GM12864 (cell line): ENCODE results near the gene SPDYE16.
"Not testable (repeated sequence)": the region's sequence is repeated elsewhere in the genome, so short reads cannot be mapped to it uniquely, and the experiment has no call there.

Experiments used
- DNase-seq: peaks from one replicate; pipeline ENCODE4 v3.0.0-alpha.2; 2011; ENCODE audit warnings: low read depth
- H3K4me3 ChIP-seq: 2 replicates; pipeline ENCODE4 v1.5.1; 2011; ENCODE audit warnings: mild to moderate bottlenecking, low read depth, low read length, control low read depth
- TF ChIP-seq, protein P1 (sequence below): IDR thresholded peaks from 2 replicates; pipeline ENCODE4 v1.5.1; 2011; ENCODE audit warnings: low read depth, mild to moderate bottlenecking, moderate library complexity, low read length, control low read depth, inconsistent platforms; ENCODE audit errors: missing control alignments

Gene SPDYE16

GRCh38 chr7:76512941-76513816 is 29.9 kb downstream of the SPDYE16 start:
- H3K4me3 ChIP-seq = no peak overlapping the region
- TF ChIP-seq, protein P1, sequence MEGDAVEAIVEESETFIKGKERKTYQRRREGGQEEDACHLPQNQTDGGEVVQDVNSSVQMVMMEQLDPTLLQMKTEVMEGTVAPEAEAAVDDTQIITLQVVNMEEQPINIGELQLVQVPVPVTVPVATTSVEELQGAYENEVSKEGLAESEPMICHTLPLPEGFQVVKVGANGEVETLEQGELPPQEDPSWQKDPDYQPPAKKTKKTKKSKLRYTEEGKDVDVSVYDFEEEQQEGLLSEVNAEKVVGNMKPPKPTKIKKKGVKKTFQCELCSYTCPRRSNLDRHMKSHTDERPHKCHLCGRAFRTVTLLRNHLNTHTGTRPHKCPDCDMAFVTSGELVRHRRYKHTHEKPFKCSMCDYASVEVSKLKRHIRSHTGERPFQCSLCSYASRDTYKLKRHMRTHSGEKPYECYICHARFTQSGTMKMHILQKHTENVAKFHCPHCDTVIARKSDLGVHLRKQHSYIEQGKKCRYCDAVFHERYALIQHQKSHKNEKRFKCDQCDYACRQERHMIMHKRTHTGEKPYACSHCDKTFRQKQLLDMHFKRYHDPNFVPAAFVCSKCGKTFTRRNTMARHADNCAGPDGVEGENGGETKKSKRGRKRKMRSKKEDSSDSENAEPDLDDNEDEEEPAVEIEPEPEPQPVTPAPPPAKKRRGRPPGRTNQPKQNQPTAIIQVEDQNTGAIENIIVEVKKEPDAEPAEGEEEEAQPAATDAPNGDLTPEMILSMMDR = peak; percentile 39
- DNase-seq = no peak

- not testable (repeated sequence) for H3K4me3 ChIP-seq
Measured at GRCh38 chr7:76511911-76512885, 30.9 kb downstream of the SPDYE16 start.

DNA sequence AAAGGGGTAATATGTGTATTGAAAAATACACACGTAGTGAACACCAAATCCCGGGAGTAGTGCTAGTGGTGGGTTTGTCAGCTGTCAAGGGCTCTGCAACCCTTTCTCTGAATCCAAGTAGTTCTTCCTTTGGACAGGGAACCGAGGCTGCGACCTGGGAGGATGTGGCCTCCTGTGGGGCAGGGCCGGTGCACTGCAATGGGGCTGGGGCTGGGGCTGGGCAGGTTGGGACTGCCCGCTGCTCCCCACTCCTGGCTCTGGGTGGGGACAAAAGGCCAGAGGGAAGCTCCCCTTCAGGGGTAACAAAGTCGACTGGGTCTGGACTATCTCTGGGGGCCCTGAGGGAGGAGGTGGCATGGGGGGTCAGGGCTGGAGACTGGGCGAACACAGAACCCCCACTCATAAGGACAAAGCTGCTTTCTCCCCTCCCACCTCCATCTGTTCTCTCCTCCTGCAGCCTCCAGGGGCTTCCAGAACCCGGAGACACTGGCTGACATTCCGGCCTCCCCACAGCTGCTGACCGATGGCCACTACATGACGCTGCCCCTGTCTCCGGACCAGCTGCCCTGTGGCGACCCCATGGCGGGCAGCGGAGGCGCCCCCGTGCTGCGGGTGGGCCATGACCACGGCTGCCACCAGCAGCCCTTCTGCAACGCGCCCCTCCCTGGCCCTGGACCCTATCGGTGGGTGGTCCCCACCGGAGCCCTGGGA is 31.7 kb downstream of the SPDYE16 start:
- H3K4me3 ChIP-seq, DNase-seq: not testable (repeated sequence)

More at GRCh38 chr7:76511911-76512885, 30.9 kb downstream of the SPDYE16 start:
- not testable (repeated sequence) for DNase-seq

- no peak within 1 kb of the TSS for H3K4me3 ChIP-seq
- no peak for DNase-seq
- TF ChIP-seq, protein P1 = no peak
Measured at GRCh38 chr7:76509931-76510877, 32.9 kb downstream of the SPDYE16 start, which contains the start of gene UPK3B. TSS of gene UPK3B (plus strand) at chr7:76510552. CDS start at chr7:76510653, 101 bp downstream.

DNA sequence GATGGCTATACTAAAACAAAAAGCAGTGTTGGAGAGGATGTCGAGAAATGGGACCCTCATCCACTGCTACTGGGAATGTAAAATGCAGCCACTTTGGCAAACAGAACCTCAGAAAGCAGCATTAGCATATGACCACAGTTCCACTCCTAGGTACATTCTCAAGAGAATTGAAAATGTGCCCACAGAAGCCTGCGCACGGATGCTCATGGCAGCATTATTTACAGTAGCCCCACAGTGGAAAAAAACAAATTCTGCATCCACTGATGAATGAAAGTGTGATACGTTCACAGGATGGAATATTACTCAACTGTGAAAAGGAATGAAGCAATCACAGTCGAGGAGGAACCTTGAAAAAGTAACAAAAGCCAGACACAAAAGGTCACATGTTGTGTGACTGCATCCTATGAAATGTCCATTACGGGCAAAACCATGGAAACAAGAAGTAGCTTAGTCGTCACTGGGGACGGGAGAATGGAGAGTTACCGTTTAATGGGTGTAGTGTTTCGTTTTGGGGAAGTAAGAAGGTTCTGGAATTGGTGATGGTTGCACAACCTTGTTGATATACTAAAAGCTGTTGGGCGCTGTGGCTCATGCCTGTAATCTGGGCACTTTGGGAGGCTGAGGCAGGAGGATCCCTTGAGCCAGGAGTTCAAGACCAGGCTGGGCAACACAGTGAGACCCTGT is 35.2 kb downstream of the SPDYE16 start:
- no peak for DNase-seq
- TF ChIP-seq, protein P1 = no peak
- no peak overlapping the region for H3K4me3 ChIP-seq

- DNase-seq, H3K4me3 ChIP-seq: not testable (repeated sequence)
Measured at GRCh38 chr7:76506643-76507042, 36.5 kb downstream of the SPDYE16 start.

DNA sequence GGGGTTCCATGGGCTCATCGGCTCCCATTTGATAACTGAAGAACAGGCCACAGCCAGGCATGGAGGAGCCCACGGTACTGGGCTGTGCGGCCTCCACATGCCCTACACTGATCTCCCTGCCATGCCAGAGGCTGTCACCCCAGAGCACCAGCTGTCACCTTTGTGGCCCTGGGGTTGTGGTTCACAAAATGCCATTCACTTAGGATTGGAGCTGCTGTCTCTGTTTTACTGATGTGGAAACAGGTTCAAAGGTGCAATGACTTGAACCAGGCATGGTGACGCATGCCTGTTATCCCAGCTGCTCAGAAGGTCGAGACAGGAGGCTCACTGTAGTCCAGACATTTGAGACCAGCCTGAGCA is 37.0 kb downstream of the SPDYE16 start:
- no peak overlapping the region for H3K4me3 ChIP-seq
- TF ChIP-seq, protein P1 = no peak
- DNase-seq = no peak
